Caco-2 (cell line): ENCODE results near the gene VDR. TPM values are rescaled to one million over a fixed set of nuclear protein-coding genes. Genes with fewer than 3 reads are reported as not detected.

Source experiments
- BruUV-seq: library from RNA; stranded (reverse); fragments of 400-500 nt; replicated peaks from 2 replicates; lab custom pipeline; 2021; lab: Mats Ljungman, UMichigan
- CTCF ChIA-PET: fragments of 300-600 bp; sonication (Branson Sonifier 250); formaldehyde crosslinking; loops from one replicate; lab custom pipeline; 2022; ENCODE audit warnings: antibody characterized with exemption; lab: Charles Lee
- POLR2A ChIA-PET: fragments of 300-600 bp; sonication (Branson Sonifier 250); formaldehyde crosslinking; loops from one replicate; lab custom pipeline; 2022; ENCODE audit warnings: antibody characterized with exemption; lab: Charles Lee
- DNase-seq, 2 experiments: peaks; one replicate each; pipeline versions ENCODE4 v3.0.0 to v3.0.0-alpha.2; 2020 to 2022
- H3K27me3 ChIP-seq: replicated peaks from 2 replicates; pipeline ENCODE4 v1.6.0; 2011; ENCODE audit warnings: low read length; ENCODE audit not compliant: control insufficient read depth, insufficient read depth
- H3K36me3 ChIP-seq: 2 replicates; pipeline ENCODE4 v1.5.1; 2011; ENCODE audit warnings: low read length; ENCODE audit not compliant: control insufficient read depth, insufficient read depth
- H3K4me1 ChIP-seq: fragments of 250-450 bp; sonication (Bioruptor Pico); 2 replicates; pipeline ENCODE4 v1.5.1; 2020; ENCODE audit warnings: mild to moderate bottlenecking
- H3K4me3 ChIP-seq: 2 replicates; pipeline ENCODE4 v1.5.1; 2011; ENCODE audit warnings: low read depth, mild to moderate bottlenecking, control low read depth, low read length
- H3K9me3 ChIP-seq: fragments of 250-450 bp; sonication (Bioruptor Pico); 2 replicates; pipeline ENCODE4 v1.5.1; 2020; ENCODE audit warnings: mild to moderate bottlenecking, moderate library complexity
- H3K27ac Mint-ChIP-seq: one replicate; pipeline ENCODE4 v1.8.0; 2022; ENCODE audit warnings: mixed read lengths; ENCODE audit not compliant: unreplicated experiment
- H3K27me3 Mint-ChIP-seq: one replicate; pipeline ENCODE4 v1.8.0; 2022; ENCODE audit warnings: mixed read lengths; ENCODE audit not compliant: insufficient read depth, unreplicated experiment
- H3K36me3 Mint-ChIP-seq: one replicate; pipeline ENCODE4 v1.8.0; 2022; ENCODE audit warnings: mild to moderate bottlenecking, mixed read lengths; ENCODE audit not compliant: insufficient read depth, unreplicated experiment
- H3K4me1 Mint-ChIP-seq: one replicate; pipeline ENCODE4 v1.8.0; 2022; ENCODE audit warnings: low read depth, mixed read lengths; ENCODE audit not compliant: unreplicated experiment
- H3K4me3 Mint-ChIP-seq: one replicate; pipeline ENCODE4 v1.8.0; 2022; ENCODE audit warnings: mild to moderate bottlenecking, moderate library complexity, mixed read lengths; ENCODE audit not compliant: unreplicated experiment
- H3K9me3 Mint-ChIP-seq: one replicate; pipeline ENCODE4 v1.8.0; 2022; ENCODE audit warnings: mixed read lengths; ENCODE audit not compliant: unreplicated experiment
- intact Hi-C: fragments of 100-400 bp; cut with micrococcal nuclease; formaldehyde crosslinking; loops from one replicate; pipeline ENCODE4 v1.10.0; 2022; ENCODE audit not compliant: unreplicated experiment
- total RNA-seq: library from RNA; stranded (reverse); gene quantifications from 2 replicates; pipeline ENCODE4 v1.2.3, GENCODE V29; 2022
- TF ChIP-seq, protein P1 (sequence below), 2 experiments: fragments of 200-600 bp in 1 of 2; IDR thresholded peaks; 1 replicate in 1 of 2; 2 replicates in 1 of 2; pipeline versions ENCODE4 v1.5.1 to v1.8.0; 2011 to 2022; ENCODE audit warnings: antibody characterized with exemption in 1 of 2, control low read depth in 1 of 2, inconsistent platforms in 1 of 2, low read depth in 1 of 2, low read length in 1 of 2, mild to moderate bottlenecking in 1 of 2, moderate library complexity in 1 of 2; ENCODE audit not compliant: insufficient read depth in 1 of 2, severe bottlenecking in 1 of 2, unreplicated experiment in 1 of 2

Gene VDR
- total RNA-seq, 1 experiment from 2014 or later = 15.4 TPM

DNA sequence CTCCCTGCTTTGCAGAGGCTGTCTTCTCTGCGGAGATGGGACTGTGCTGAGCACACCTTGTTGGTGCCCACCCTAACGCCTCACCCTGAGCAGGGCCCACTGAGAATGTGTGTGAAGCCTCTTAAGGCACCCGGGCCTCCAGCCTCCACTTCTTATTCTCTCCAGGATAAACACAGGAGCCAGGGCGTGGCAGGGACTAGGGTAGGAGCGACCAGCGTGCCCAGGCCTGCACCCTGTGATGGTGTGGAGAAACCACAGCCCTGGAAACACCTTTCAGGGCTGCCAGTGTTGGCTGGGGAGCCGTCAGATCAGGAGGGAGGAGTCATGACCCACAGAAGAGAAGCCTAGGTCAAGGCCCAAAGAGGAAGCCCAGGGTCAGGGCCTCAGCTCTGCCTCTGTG is 41.3 kb downstream of the VDR start:
- TF ChIP-seq, protein P1, sequence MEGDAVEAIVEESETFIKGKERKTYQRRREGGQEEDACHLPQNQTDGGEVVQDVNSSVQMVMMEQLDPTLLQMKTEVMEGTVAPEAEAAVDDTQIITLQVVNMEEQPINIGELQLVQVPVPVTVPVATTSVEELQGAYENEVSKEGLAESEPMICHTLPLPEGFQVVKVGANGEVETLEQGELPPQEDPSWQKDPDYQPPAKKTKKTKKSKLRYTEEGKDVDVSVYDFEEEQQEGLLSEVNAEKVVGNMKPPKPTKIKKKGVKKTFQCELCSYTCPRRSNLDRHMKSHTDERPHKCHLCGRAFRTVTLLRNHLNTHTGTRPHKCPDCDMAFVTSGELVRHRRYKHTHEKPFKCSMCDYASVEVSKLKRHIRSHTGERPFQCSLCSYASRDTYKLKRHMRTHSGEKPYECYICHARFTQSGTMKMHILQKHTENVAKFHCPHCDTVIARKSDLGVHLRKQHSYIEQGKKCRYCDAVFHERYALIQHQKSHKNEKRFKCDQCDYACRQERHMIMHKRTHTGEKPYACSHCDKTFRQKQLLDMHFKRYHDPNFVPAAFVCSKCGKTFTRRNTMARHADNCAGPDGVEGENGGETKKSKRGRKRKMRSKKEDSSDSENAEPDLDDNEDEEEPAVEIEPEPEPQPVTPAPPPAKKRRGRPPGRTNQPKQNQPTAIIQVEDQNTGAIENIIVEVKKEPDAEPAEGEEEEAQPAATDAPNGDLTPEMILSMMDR (IDR thresholded peaks at IDR 0.05; ENCODE audit: insufficient read depth in 1 of 2, low read depth in 1 of 2, low read length in 1 of 2, severe bottlenecking in 1 of 2, unreplicated experiment in 1 of 2) = no peak
- intact Hi-C loops = no loop called here

DNA sequence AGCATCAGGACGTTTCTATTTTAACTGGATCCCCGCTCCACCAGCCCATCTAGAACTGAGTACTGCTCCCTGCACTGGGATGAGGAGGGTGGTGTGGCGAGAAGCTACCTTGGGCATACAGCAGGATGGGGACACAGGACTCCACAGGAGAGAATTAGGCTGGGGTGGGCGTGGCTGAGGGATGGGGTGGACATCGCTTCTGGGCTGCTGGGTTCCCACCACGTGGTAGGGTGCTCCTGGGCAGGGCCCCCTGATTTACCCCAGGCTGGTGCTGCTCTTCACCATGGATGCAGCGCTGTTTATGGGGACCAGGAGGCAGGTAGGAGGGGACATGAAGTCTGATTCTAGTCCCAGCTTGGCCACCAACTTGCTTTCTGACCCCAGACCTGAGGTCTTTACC is 41.9 kb downstream of the VDR start:
- Mint-ChIP-seq H3K36me3 (peaks cover 5% of the 10 kb centered on the region), H3K9me3 (no peaks in the 10 kb centered on the region), H3K27ac (no peak overlapping the region), H3K4me1 (no peaks in the 10 kb centered on the region), H3K27me3 (no peaks in the 10 kb centered on the region), H3K4me3 (no peak overlapping the region)
- Histone ChIP-seq H3K27me3 (no peaks in the 10 kb centered on the region), H3K36me3 (no peaks in the 10 kb centered on the region), H3K4me3 (no peak overlapping the region), H3K4me1 (no peaks in the 10 kb centered on the region; the same call in 1 of the 2 replicates), H3K9me3 (no peaks in the 10 kb centered on the region)
- no peak for DNase-seq
- TF ChIP-seq, protein P1 (IDR thresholded peaks at IDR 0.05; ENCODE audit: insufficient read depth in 1 of 2, low read depth in 1 of 2, low read length in 1 of 2, severe bottlenecking in 1 of 2, unreplicated experiment in 1 of 2) = no peak
- ChIA-PET CTCF (no interaction called here), POLR2A (no interaction called here)
- no TSS peak for BruUV-seq
- intact Hi-C loops = no loop called here

More for the DNA sequence above, 41.3 kb downstream of the VDR start:
- DNase-seq = no peak
- Histone ChIP-seq H3K4me3 (no peak overlapping the region), H3K36me3 (no peaks in the 10 kb centered on the region), H3K27me3 (no peaks in the 10 kb centered on the region), H3K9me3 (no peaks in the 10 kb centered on the region), H3K4me1 (no peaks in the 10 kb centered on the region; the same call in 1 of the 2 replicates)
- no peaks in the 10 kb centered on the region for H3K27me3 Mint-ChIP-seq
- BruUV-seq = no TSS peak
- ChIA-PET CTCF (no interaction called here), POLR2A (no interaction called here)
- no peak overlapping the region for H3K27ac Mint-ChIP-seq
- H3K9me3 Mint-ChIP-seq = no peaks in the 10 kb centered on the region
- no peaks in the 10 kb centered on the region for H3K4me1 Mint-ChIP-seq
- no peak overlapping the region for H3K4me3 Mint-ChIP-seq
- peaks cover 5% of the 10 kb centered on the region for H3K36me3 Mint-ChIP-seq

DNA sequence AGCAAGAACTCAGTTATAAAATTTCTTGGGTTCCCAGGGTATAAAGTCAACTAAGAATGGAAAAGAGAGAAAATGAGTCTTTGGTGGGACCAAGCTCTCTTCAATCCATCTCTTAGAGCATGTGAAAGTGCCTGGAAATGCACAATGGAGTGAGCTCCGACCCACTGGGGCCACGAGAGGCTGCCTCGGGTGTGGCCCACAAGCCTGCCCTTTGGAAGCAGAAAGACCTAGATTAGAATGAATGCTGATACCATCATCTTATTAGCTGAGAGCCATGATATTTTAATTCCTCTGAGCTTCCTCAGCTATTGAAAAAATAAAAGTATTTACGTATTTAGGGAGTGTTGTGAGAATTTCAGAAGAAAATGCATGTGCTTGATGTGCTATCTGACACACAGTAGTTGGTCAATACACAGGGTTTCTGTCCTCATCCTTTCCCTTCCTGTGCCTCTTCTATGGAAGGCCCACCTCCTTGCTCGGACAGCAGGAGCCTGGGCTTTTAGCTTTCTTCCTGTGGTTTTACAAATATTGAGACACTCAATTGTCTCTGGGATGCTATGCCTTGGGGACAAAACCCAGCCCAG is 42.5 kb downstream of the VDR start:
- Histone ChIP-seq H3K4me3 (no peak overlapping the region), H3K27me3 (no peaks in the 10 kb centered on the region), H3K4me1 (no peaks in the 10 kb centered on the region; the same call in 1 of the 2 replicates), H3K36me3 (no peaks in the 10 kb centered on the region), H3K9me3 (no peaks in the 10 kb centered on the region)
- CTCF ChIA-PET = no interaction called here
- H3K27ac Mint-ChIP-seq = no peak overlapping the region
- BruUV-seq = no TSS peak
- H3K4me1 Mint-ChIP-seq = no peaks in the 10 kb centered on the region
- DNase-seq = no peak
- intact Hi-C loops = no loop called here
- no peaks in the 10 kb centered on the region for H3K27me3 Mint-ChIP-seq
- peaks cover 5% of the 10 kb centered on the region for H3K36me3 Mint-ChIP-seq
- H3K9me3 Mint-ChIP-seq = no peaks in the 10 kb centered on the region
- POLR2A ChIA-PET = no interaction called here
- TF ChIP-seq, protein P1 (IDR thresholded peaks at IDR 0.05; ENCODE audit: insufficient read depth in 1 of 2, low read depth in 1 of 2, low read length in 1 of 2, severe bottlenecking in 1 of 2, unreplicated experiment in 1 of 2) = no peak
- no peak overlapping the region for H3K4me3 Mint-ChIP-seq
